HG03565 (cell line): ENCODE measurements around the gene EVA1A.

Experiments
- ATAC-seq: cut with Tn5 transposase; IDR thresholded peaks from one replicate; pipeline ENCODE4 v1.9.1; 2021; ENCODE audit warnings: mild to moderate bottlenecking, moderate library complexity; ENCODE audit not compliant: unreplicated experiment

EVA1A gene

GRCh38 chr2:75458201-75458600 lies 102.5 kb downstream of the EVA1A start:
- no peak for ATAC-seq

GRCh38 chr2:75456825-75457224 lies 103.9 kb downstream of the EVA1A start:
- ATAC-seq = no peak

- ATAC-seq = no peak
Observed at GRCh38 chr2:75456111-75456510, 104.6 kb downstream of the EVA1A start.

GRCh38 chr2:75454241-75454620 lies 106.5 kb downstream of the EVA1A start:
- ATAC-seq = no peak

GRCh38 chr2:75453384-75454240 lies 107.1 kb downstream of the EVA1A start:
- ATAC-seq = no peak

GRCh38 chr2:75450068-75450467 lies 110.7 kb downstream of the EVA1A start:
- ATAC-seq = no peak

GRCh38 chr2:75447176-75447575 lies 113.6 kb downstream of the EVA1A start:
- ATAC-seq = no peak
